ENCODE measurements around the gene GRIK3. TPM values are rescaled to one million over a fixed set of nuclear protein-coding genes. Genes with fewer than 3 reads are reported as not detected.
"Not testable (repeated sequence)": the region's sequence is repeated elsewhere in the genome, so short reads cannot be mapped to it uniquely, and the experiment has no call there.

GRIK3 gene
- total and polyA plus RNA-seq, 7 donors, result 0.03 to 0.15 (median 0.04) TPM; not detected in 2

GRCh38 chr1:36900128-36900527, 134.2 kb downstream of the GRIK3 start:
- no peaks in the 10 kb centered on the region for H3K4me1 ChIP-seq
- DNase-seq (no peak), ATAC-seq (no peak)
- WGBS, 3 donors, result 68 to 87% (median 73%) methylated on average over 1 of the region's 1 CpG
- intact Hi-C loops (cut with DNase I), result no loop called here
- H3K27me3 ChIP-seq (ENCODE audit: insufficient read depth in 3 of 3, low read length in 2 of 3), result peaks cover 0 to 4% (median 3%) of the 10 kb centered on the region in 3 donors
- H3K27ac ChIP-seq, result no peak overlapping the region
- H3K4me3 ChIP-seq, result no peak overlapping the region
- no peaks in the 10 kb centered on the region for H3K36me3 ChIP-seq (ENCODE audit: insufficient read depth in 1 of 2, low read depth in 1 of 2)
- no peaks in the 10 kb centered on the region for H3K9me3 ChIP-seq
- no peak for TF ChIP-seq CTCF (IDR thresholded peaks at IDR 0.05)

- H3K27me3 ChIP-seq (ENCODE audit: insufficient read depth in 3 of 3, low read length in 2 of 3); ATAC-seq; intact Hi-C loops (cut with DNase I); H3K27ac ChIP-seq; H3K9me3 ChIP-seq; DNase-seq; H3K4me1 ChIP-seq; H3K4me3 ChIP-seq; H3K36me3 ChIP-seq (ENCODE audit: insufficient read depth in 1 of 2, low read depth in 1 of 2): not testable (repeated sequence)
Measured at GRCh38 chr1:36897813-36898212, 136.5 kb downstream of the GRIK3 start.

DNA sequence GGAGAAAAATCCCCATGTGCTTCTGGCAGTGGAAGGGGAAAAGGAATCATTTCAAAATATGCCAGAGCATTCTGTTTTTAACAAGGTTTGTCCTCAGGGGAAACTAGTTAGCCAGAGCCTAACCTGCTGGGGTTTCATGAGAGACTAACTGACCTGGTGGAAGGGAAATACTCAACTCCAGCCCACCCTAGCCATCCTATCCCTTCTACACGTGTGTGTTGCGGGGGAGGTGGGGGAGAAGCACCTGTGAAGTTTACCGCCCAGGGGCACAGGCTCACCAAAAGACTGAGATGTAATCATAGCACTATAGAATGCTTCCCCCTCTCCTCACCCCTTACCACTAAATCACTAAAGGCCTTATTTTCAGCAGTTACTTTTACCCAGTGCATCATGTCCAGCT, 139.5 kb downstream of the GRIK3 start:
- Histone ChIP-seq H3K4me1 (no peaks in the 10 kb centered on the region), H3K27me3 (ENCODE audit: insufficient read depth in 3 of 3, low read length in 2 of 3) (peaks cover 0 to 3% (median under 1%) of the 10 kb centered on the region in 3 donors), H3K9me3 (no peaks in the 10 kb centered on the region), H3K4me3 (no peak overlapping the region), H3K27ac (no peak overlapping the region), H3K36me3 (ENCODE audit: insufficient read depth in 1 of 2, low read depth in 1 of 2) (no peaks in the 10 kb centered on the region)
- intact Hi-C loops (cut with DNase I), result no loop called here
- no peak for ATAC-seq
- WGBS, 3 donors, result 65 to 68% (median 68%) methylated on average over 3 of the region's 3 CpGs
- DNase-seq, result no peak
- TF ChIP-seq CTCF (IDR thresholded peaks at IDR 0.05), result no peak

DNA sequence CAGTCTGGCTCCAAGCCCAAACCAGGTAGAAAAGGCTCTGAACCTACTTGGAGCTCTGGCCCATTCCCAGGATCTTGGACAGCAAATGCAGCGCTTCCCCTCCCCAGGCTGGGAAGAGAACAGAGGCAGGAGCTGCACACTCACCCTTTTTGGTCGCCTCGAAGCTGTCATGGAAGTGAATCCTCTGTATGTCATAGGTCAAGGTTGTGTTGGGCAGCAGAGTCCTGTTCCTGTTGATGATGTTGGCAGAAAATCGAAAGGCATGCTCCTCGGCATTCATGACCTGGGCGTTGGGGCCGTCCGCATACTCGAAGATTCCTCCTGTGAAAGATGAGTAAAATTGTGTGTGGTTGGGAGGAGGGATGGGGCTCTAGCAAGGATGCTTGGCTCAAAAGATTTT, 143.5 kb downstream of the GRIK3 start:
- peaks cover 0 to 14% (median 0%) of the 10 kb centered on the region in 3 donors for H3K27me3 ChIP-seq (ENCODE audit: insufficient read depth in 3 of 3, low read length in 2 of 3)
- no peak overlapping the region for H3K4me3 ChIP-seq
- no peak for ATAC-seq
- H3K9me3 ChIP-seq, result no peaks in the 10 kb centered on the region
- no peak overlapping the region for H3K27ac ChIP-seq
- no peak for DNase-seq
- no peaks in the 10 kb centered on the region for H3K36me3 ChIP-seq (ENCODE audit: insufficient read depth in 1 of 2, low read depth in 1 of 2)
- intact Hi-C loops (cut with DNase I), result no loop called here
- 66 to 70% (median 69%) methylated on average over 9 of the region's 9 CpGs for WGBS, 3 donors
- no peak for TF ChIP-seq CTCF (IDR thresholded peaks at IDR 0.05)
- no peaks in the 10 kb centered on the region for H3K4me1 ChIP-seq

GRCh38 chr1:36889478-36890226, 144.7 kb downstream of the GRIK3 start:
- 70 to 77% (median 76%) methylated on average over 7 of the region's 7 CpGs for WGBS, 3 donors
- Histone ChIP-seq H3K9me3 (no peaks in the 10 kb centered on the region), H3K27me3 (ENCODE audit: insufficient read depth in 3 of 3, low read length in 2 of 3) (peaks cover 0 to 18% (median 0%) of the 10 kb centered on the region in 3 donors), H3K27ac (no peak overlapping the region), H3K36me3 (ENCODE audit: insufficient read depth in 1 of 2, low read depth in 1 of 2) (no peaks in the 10 kb centered on the region), H3K4me1 (no peaks in the 10 kb centered on the region), H3K4me3 (no peak overlapping the region)
- intact Hi-C loops (cut with DNase I), result no loop called here
- ATAC-seq (no peak), DNase-seq (no peak)
- no peak for TF ChIP-seq CTCF (IDR thresholded peaks at IDR 0.05)
